ENCODE data around the gene PRMT6. TPM values are rescaled to one million over a fixed set of nuclear protein-coding genes. Genes with fewer than 3 reads are reported as not detected.
"Not testable (repeated sequence)": the region's sequence is repeated elsewhere in the genome, so short reads cannot be mapped to it uniquely, and the experiment has no call there.

Gene PRMT6
- total and polyA plus RNA-seq, 2 experiments from 2014 or later: 24.0 to 25.9 TPM

DNA sequence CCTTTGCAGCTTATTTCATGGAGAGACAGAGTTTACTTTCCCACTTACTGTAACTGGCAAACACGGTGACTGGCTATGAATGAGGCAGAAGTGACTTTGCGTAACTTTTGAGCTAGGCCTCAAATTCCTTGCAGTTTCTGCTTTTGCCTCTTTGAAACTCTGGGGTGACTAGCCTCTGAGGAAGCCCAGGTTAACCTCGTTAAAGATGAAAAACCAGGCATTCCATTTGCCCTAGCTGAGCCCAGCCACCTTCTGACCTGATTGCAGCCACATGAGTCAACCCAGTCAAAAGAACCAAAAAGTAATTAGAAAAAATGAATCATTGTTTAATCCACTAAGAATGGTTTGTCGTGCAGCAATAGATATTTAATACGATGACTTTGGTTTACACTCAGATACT is 20.4 kb downstream of the PRMT6 start:
- Histone ChIP-seq H3K36me3 (ENCODE audit: low read depth) (no peaks in the 10 kb centered on the region), H3K4me1 (ENCODE audit: insufficient read depth) (peaks cover 14% of the 10 kb centered on the region), H3K4me3 (no peak overlapping the region), H3K27ac (peak overlapping the region; percentile 63), H4K20me1 (ENCODE audit: insufficient read depth) (no peaks in the 10 kb centered on the region), H3K79me2 (ENCODE audit: insufficient read depth) (no peaks in the 10 kb centered on the region), H3K9ac (peak overlapping the region; percentile 25), H3K9me3 (ENCODE audit: low read depth) (no peaks in the 10 kb centered on the region), H3K4me2 (ENCODE audit: unreplicated experiment) (peak overlapping the region; percentile 46), H2AFZ (no peak overlapping the region), H3K9me2 (ENCODE audit: insufficient read depth) (no peaks in the 10 kb centered on the region), H3K27me3 (replicated peaks; ENCODE audit: insufficient read depth) (no peaks in the 10 kb centered on the region), H3F3A (ENCODE audit: insufficient read depth) (peaks cover 14% of the 10 kb centered on the region)
- in situ Hi-C loops (cut with MboI): no loop called here
- TF ChIP-seq EZH2phosphoT487 (IDR thresholded peaks at IDR 0.05; ENCODE audit: insufficient read depth, low read depth) (no peak), EZH2 (IDR thresholded peaks at IDR 0.05; ENCODE audit: insufficient read depth, poor library complexity, severe bottlenecking) (no peak)
- 1 to 4% methylated on average over 5 of the region's 5 CpGs for WGBS, 2 experiments (ENCODE audit: low coverage in 1 of 2, low lambda C conversion rate in 2 of 2, missing lambda C conversion rate in 2 of 2)
- DNase-seq: peak; percentile 91

DNA sequence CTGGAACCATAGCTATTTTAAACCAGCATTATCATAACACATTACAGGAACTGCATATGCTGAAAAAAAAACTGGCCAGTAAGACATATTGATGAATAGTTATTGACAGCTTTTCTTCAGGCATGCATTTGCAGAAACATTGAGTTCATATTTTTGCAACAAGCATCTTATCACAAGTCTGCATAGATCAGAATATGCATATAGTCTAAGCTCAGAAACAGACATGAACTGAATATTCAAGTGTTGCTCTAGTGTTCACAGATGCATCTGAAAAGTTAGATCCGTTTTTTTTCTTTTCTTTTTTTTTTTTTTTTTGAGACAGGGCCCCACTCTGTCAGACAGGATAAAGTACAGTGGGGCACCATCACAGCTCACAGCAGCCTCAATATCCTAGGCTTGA is 22.8 kb downstream of the PRMT6 start:
- Histone ChIP-seq H3F3A (ENCODE audit: insufficient read depth) (peaks cover 14% of the 10 kb centered on the region), H4K20me1 (ENCODE audit: insufficient read depth) (no peaks in the 10 kb centered on the region), H3K79me2 (ENCODE audit: insufficient read depth) (no peaks in the 10 kb centered on the region), H3K9me2 (ENCODE audit: insufficient read depth) (no peaks in the 10 kb centered on the region), H3K4me2 (ENCODE audit: unreplicated experiment) (no peak overlapping the region), H3K27ac (no peak overlapping the region), H3K4me3 (no peak overlapping the region), H2AFZ (no peak overlapping the region), H3K36me3 (ENCODE audit: low read depth) (no peaks in the 10 kb centered on the region), H3K4me1 (ENCODE audit: insufficient read depth) (peaks cover 14% of the 10 kb centered on the region), H3K9ac (no peak overlapping the region), H3K9me3 (ENCODE audit: low read depth) (no peaks in the 10 kb centered on the region), H3K27me3 (replicated peaks; ENCODE audit: insufficient read depth) (no peaks in the 10 kb centered on the region)
- WGBS, 2 experiments (ENCODE audit: low coverage in 1 of 2, low lambda C conversion rate in 2 of 2, missing lambda C conversion rate in 2 of 2): 0 to 8% methylated on average over 1 of the region's 1 CpG
- no peak for TF ChIP-seq EZH2phosphoT487 (IDR thresholded peaks at IDR 0.05; ENCODE audit: insufficient read depth, low read depth)
- no peak for TF ChIP-seq EZH2 (IDR thresholded peaks at IDR 0.05; ENCODE audit: insufficient read depth, poor library complexity, severe bottlenecking)
- in situ Hi-C loops (cut with MboI): no loop called here
- no peak for DNase-seq

DNA sequence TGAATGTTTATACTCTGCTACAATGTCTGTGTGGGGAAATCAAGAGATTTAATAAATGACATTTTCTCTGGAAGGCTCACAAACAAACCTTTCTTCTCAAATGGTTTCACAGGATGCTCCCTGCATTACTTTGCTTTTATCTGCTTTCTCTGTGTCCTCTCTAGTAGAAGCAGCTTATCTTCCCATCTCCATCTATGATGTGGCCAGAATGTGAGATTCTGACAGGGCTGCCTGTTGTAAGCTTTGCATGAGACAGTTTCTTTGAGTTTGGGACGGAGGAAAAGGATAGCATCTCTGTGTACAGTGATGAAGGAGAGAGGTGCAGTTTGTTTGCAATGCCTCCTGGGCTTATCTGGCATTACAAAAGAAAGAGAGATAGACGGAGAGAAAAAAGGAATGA is 24.6 kb downstream of the PRMT6 start:
- Histone ChIP-seq H3F3A (ENCODE audit: insufficient read depth) (peaks cover 6% of the 10 kb centered on the region), H2AFZ (no peak overlapping the region), H3K9me2 (ENCODE audit: insufficient read depth) (no peaks in the 10 kb centered on the region), H4K20me1 (ENCODE audit: insufficient read depth) (no peaks in the 10 kb centered on the region), H3K36me3 (ENCODE audit: low read depth) (no peaks in the 10 kb centered on the region), H3K9ac (no peak overlapping the region), H3K9me3 (ENCODE audit: low read depth) (no peaks in the 10 kb centered on the region), H3K4me1 (ENCODE audit: insufficient read depth) (peaks cover 12% of the 10 kb centered on the region), H3K79me2 (ENCODE audit: insufficient read depth) (no peaks in the 10 kb centered on the region), H3K27me3 (replicated peaks; ENCODE audit: insufficient read depth) (no peaks in the 10 kb centered on the region), H3K4me3 (no peak overlapping the region), H3K4me2 (ENCODE audit: unreplicated experiment) (no peak overlapping the region), H3K27ac (no peak overlapping the region)
- DNase-seq: no peak
- WGBS, 2 experiments (ENCODE audit: low coverage in 1 of 2, low lambda C conversion rate in 2 of 2, missing lambda C conversion rate in 2 of 2): 52 to 57% methylated on average over 2 of the region's 2 CpGs
- no peak for TF ChIP-seq EZH2phosphoT487 (IDR thresholded peaks at IDR 0.05; ENCODE audit: insufficient read depth, low read depth)
- TF ChIP-seq EZH2 (IDR thresholded peaks at IDR 0.05; ENCODE audit: insufficient read depth, poor library complexity, severe bottlenecking): no peak
- in situ Hi-C loops (cut with MboI): no loop called here

DNA sequence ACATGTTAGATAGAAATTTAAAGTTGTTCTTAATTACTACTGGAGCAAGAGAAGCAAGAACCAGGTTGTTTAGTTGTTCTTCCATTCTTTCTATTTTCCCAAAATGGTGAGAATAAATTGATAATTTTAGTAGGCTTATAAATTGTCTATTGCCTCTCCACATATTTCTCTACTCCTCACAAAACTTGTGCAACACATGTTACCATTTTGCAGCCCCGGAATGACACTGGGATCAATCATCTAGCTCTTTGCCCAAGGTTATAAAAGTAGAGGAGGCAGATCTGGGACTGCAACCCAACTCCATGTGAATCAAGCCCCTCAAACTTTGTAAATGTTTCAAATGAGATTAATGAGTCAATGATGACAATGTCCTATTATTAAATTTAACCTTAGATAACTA is 34.9 kb downstream of the PRMT6 start:
- in situ Hi-C loops (cut with MboI): no loop called here
- no peaks in the 10 kb centered on the region for H3K36me3 ChIP-seq (ENCODE audit: low read depth)
- H3K9ac ChIP-seq: no peak overlapping the region
- TF ChIP-seq EZH2 (IDR thresholded peaks at IDR 0.05; ENCODE audit: insufficient read depth, poor library complexity, severe bottlenecking) (no peak), EZH2phosphoT487 (IDR thresholded peaks at IDR 0.05; ENCODE audit: insufficient read depth, low read depth) (no peak)
- H3K79me2 ChIP-seq (ENCODE audit: insufficient read depth): no peaks in the 10 kb centered on the region
- H4K20me1 ChIP-seq (ENCODE audit: insufficient read depth): no peaks in the 10 kb centered on the region
- no peak overlapping the region for H3K27ac ChIP-seq
- no peaks in the 10 kb centered on the region for H3K9me3 ChIP-seq (ENCODE audit: low read depth)
- 0 to 13% methylated on average over 1 of the region's 1 CpG for WGBS, 2 experiments (ENCODE audit: low coverage in 1 of 2, low lambda C conversion rate in 2 of 2, missing lambda C conversion rate in 2 of 2)
- H2AFZ ChIP-seq: no peak overlapping the region
- no peaks in the 10 kb centered on the region for H3K4me1 ChIP-seq (ENCODE audit: insufficient read depth)
- H3K27me3 ChIP-seq (replicated peaks; ENCODE audit: insufficient read depth): no peaks in the 10 kb centered on the region
- H3K9me2 ChIP-seq (ENCODE audit: insufficient read depth): no peaks in the 10 kb centered on the region
- no peak for DNase-seq
- no peaks in the 10 kb centered on the region for H3F3A ChIP-seq (ENCODE audit: insufficient read depth)
- H3K4me3 ChIP-seq: no peak overlapping the region
- no peak overlapping the region for H3K4me2 ChIP-seq (ENCODE audit: unreplicated experiment)

DNA sequence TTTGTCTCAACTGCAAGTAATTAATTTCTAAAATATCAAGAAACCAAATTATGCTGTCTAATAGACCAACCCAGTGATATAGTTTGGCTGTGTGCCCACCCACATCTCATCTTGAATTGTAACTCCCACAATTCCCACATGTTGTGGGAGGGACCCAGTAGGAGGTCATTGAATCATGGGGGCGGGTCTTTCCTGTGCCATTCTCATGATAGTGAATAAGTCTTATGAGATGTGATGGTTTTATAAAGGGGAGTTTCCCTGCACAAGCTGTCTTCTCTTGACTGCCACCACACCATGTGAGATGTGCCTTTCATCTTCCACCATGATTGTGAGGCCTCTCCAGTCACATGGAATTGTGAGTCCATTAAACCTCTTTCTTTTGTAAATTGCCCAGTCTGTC is 36.9 kb downstream of the PRMT6 start:
- 75 to 79% methylated on average over 1 of the region's 1 CpG for WGBS, 2 experiments (ENCODE audit: low coverage in 1 of 2, low lambda C conversion rate in 2 of 2, missing lambda C conversion rate in 2 of 2)

More for the DNA sequence above, 36.9 kb downstream of the PRMT6 start:
- DNase-seq; H3K36me3 ChIP-seq (ENCODE audit: low read depth); H3K27ac ChIP-seq; H3K9me3 ChIP-seq (ENCODE audit: low read depth); H3K27me3 ChIP-seq (replicated peaks; ENCODE audit: insufficient read depth); H4K20me1 ChIP-seq (ENCODE audit: insufficient read depth); H3K4me2 ChIP-seq (ENCODE audit: unreplicated experiment); in situ Hi-C loops (cut with MboI); H3K9me2 ChIP-seq (ENCODE audit: insufficient read depth); H3K4me1 ChIP-seq (ENCODE audit: insufficient read depth); H3K4me3 ChIP-seq; H3F3A ChIP-seq (ENCODE audit: insufficient read depth); H3K79me2 ChIP-seq (ENCODE audit: insufficient read depth); H2AFZ ChIP-seq; H3K9ac ChIP-seq: not testable (repeated sequence)

Data from GM23248 (cell line).